PC-9 (cell line): ENCODE data around the gene ZFAND3. TPM values are rescaled to one million over a fixed set of nuclear protein-coding genes. Genes with fewer than 3 reads are reported as not detected.

Experiments used
- BruUV-seq: library from RNA; stranded (reverse); fragments of 400-500 nt; replicated peaks from 2 replicates; lab custom pipeline; 2021; lab: Mats Ljungman, UMichigan
- CTCF ChIA-PET: fragments of 300-600 bp; sonication (Branson Sonifier 250); formaldehyde crosslinking; loops from one replicate; lab custom pipeline; 2022; ENCODE audit warnings: antibody characterized with exemption; lab: Charles Lee
- POLR2A ChIA-PET: fragments of 300-600 bp; sonication (Branson Sonifier 250); formaldehyde crosslinking; loops from one replicate; lab custom pipeline; 2022; ENCODE audit warnings: antibody characterized with exemption; ENCODE audit not compliant: unreplicated experiment; lab: Charles Lee
- DNase-seq, 2 experiments: peaks; one replicate each; pipeline versions ENCODE4 v3.0.0 to v3.0.0-alpha.2; 2015 to 2022; ENCODE audit warnings: mixed read lengths in 1 of 2
- H2AFZ ChIP-seq: fragments of 200-600 bp; sonication (generic); 2 replicates; pipeline ENCODE4 v1.8.1; 2017; ENCODE audit warnings: antibody characterized with exemption
- H3F3A ChIP-seq: fragments of 200-600 bp; sonication (generic); 2 replicates; pipeline ENCODE4 v1.8.1; 2017; ENCODE audit warnings: antibody characterized with exemption, mild to moderate bottlenecking, low read depth; ENCODE audit not compliant: insufficient read depth
- H3K27ac ChIP-seq: fragments of 200-600 bp; sonication (generic); 2 replicates; pipeline ENCODE4 v1.6.1; 2016; ENCODE audit warnings: mixed run types
- H3K27me3 ChIP-seq: fragments of 200-600 bp; sonication (generic); 2 replicates; pipeline ENCODE4 v1.6.1; 2016; ENCODE audit warnings: low read depth, mixed run types; ENCODE audit not compliant: insufficient read depth
- H3K36me3 ChIP-seq: fragments of 200-600 bp; sonication (generic); 2 replicates; pipeline ENCODE4 v1.6.1; 2016; ENCODE audit warnings: low read depth, mixed run types
- H3K4me1 ChIP-seq: fragments of 200-600 bp; sonication (generic); replicated peaks from 2 replicates; pipeline ENCODE4 v1.6.1; 2016; ENCODE audit warnings: mixed run types; ENCODE audit not compliant: insufficient read depth
- H3K4me2 ChIP-seq: fragments of 200-600 bp; sonication (generic); 2 replicates; pipeline ENCODE4 v1.6.1; 2017; ENCODE audit warnings: mixed run types
- H3K4me3 ChIP-seq: fragments of 200-600 bp; sonication (generic); 2 replicates; pipeline ENCODE4 v1.6.1; 2016; ENCODE audit warnings: mixed run types
- H3K79me2 ChIP-seq: fragments of 200-600 bp; sonication (generic); 2 replicates; pipeline ENCODE4 v1.6.1; 2017; ENCODE audit warnings: low read depth, mixed run types
- H3K9me2 ChIP-seq: fragments of 200-600 bp; sonication (generic); 2 replicates; pipeline ENCODE4 v1.8.1; 2017; ENCODE audit warnings: mild to moderate bottlenecking; ENCODE audit not compliant: insufficient read depth
- H3K9me3 ChIP-seq: fragments of 200-600 bp; sonication (generic); 2 replicates; pipeline ENCODE4 v1.8.1; 2016; ENCODE audit warnings: low read depth; ENCODE audit not compliant: insufficient read depth
- H4K20me1 ChIP-seq: fragments of 200-600 bp; sonication (generic); 2 replicates; pipeline ENCODE4 v1.8.1; 2017; ENCODE audit not compliant: insufficient read depth
- EZH2 ChIP-seq: fragments of 200-600 bp; sonication (generic); IDR thresholded peaks from 2 replicates; pipeline ENCODE4 v1.8.0; 2017; ENCODE audit warnings: antibody characterized with exemption, low read depth
- intact Hi-C: fragments of 100-400 bp; cut with micrococcal nuclease; formaldehyde crosslinking; loops from one replicate; pipeline ENCODE4 v1.10.0; 2022; ENCODE audit not compliant: unreplicated experiment
- total RNA-seq: library from RNA; stranded (reverse); gene quantifications from 2 replicates; pipeline ENCODE4 v1.2.3, GENCODE V29; 2021
- TF ChIP-seq, protein P1 (sequence below): fragments of 200-600 bp; sonication (generic); conservative IDR thresholded peaks from 2 replicates; pipeline ENCODE4 v1.6.1; 2017; ENCODE audit warnings: mixed run types, antibody characterized with exemption, mild to moderate bottlenecking, moderate library complexity

ZFAND3 gene
- total RNA-seq, 1 experiment from 2014 or later, result 46.8 TPM

DNA sequence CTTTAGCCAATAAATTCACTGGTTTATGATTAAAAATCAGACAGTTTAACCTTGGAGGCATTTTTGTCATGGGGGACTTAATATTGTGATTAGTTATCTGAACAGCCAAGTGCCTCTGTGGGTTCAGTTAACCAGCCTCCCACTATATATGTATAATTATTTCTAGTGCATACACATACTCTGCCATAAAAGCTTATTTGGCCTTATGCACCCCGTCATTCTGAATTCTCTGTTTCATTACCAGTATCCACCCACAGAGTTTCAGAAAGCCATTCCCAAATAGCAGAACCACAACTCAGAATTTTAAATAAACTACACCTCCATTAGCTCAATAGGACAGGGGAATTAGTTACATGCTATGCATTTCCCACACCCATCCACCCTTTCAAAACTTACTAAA is 279.7 kb downstream of the ZFAND3 start:
- no peak overlapping the region for H3K27ac ChIP-seq
- intact Hi-C loops, result no loop called here
- no TSS peak for BruUV-seq
- H4K20me1 ChIP-seq, result peaks cover 15% of the 10 kb centered on the region; the same call in 1 of the 2 replicates
- no peak for DNase-seq
- ChIA-PET CTCF (no interaction called here), POLR2A (no interaction called here)
- no peak for TF ChIP-seq EZH2
- TF ChIP-seq, protein P1, sequence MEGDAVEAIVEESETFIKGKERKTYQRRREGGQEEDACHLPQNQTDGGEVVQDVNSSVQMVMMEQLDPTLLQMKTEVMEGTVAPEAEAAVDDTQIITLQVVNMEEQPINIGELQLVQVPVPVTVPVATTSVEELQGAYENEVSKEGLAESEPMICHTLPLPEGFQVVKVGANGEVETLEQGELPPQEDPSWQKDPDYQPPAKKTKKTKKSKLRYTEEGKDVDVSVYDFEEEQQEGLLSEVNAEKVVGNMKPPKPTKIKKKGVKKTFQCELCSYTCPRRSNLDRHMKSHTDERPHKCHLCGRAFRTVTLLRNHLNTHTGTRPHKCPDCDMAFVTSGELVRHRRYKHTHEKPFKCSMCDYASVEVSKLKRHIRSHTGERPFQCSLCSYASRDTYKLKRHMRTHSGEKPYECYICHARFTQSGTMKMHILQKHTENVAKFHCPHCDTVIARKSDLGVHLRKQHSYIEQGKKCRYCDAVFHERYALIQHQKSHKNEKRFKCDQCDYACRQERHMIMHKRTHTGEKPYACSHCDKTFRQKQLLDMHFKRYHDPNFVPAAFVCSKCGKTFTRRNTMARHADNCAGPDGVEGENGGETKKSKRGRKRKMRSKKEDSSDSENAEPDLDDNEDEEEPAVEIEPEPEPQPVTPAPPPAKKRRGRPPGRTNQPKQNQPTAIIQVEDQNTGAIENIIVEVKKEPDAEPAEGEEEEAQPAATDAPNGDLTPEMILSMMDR, result no peak
- H3F3A ChIP-seq, result no peaks in the 10 kb centered on the region
- no peak overlapping the region for H3K4me2 ChIP-seq
- no peaks in the 10 kb centered on the region for H3K9me3 ChIP-seq
- no peaks in the 10 kb centered on the region for H3K36me3 ChIP-seq
- no peak overlapping the region for H3K4me3 ChIP-seq
- H2AFZ ChIP-seq, result no peak overlapping the region
- H3K79me2 ChIP-seq, result no peaks in the 10 kb centered on the region
- H3K4me1 ChIP-seq, result 0 out of 2 replicates have a peak, but pooled peaks cover 4% of the 10 kb centered on the region
- no peaks in the 10 kb centered on the region for H3K27me3 ChIP-seq
- H3K9me2 ChIP-seq, result no peaks in the 10 kb centered on the region

DNA sequence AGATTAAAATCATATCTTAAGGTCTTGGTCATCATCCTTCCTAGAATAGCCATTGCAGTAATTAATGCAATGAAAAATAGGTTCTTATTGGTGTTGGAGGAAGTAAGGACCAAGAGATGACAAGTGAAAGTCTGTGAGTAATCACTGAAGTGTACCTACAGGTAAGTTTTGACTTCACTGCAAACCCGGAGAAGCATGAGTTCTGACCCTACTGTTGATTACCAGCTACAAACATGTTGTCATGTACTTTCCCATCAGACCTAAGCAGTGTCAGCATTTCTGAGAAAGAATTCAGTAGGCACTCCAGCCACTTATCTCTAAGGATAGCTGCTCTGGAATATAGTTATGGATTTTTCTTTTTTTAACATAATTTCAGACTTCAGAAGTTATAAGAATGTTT is 280.9 kb downstream of the ZFAND3 start:
- Histone ChIP-seq H4K20me1 (peaks cover 17% of the 10 kb centered on the region; the same call in 1 of the 2 replicates), H3K9me3 (no peaks in the 10 kb centered on the region), H3K27ac (no peak overlapping the region), H3K79me2 (no peaks in the 10 kb centered on the region), H3K4me3 (no peak overlapping the region), H3K9me2 (no peaks in the 10 kb centered on the region), H3K36me3 (no peaks in the 10 kb centered on the region), H3F3A (no peaks in the 10 kb centered on the region), H3K27me3 (no peaks in the 10 kb centered on the region), H3K4me1 (0 out of 2 replicates have a peak, but pooled peaks cover 4% of the 10 kb centered on the region), H3K4me2 (no peak overlapping the region), H2AFZ (no peak overlapping the region)
- intact Hi-C loops, result no loop called here
- BruUV-seq, result no TSS peak
- ChIA-PET CTCF (no interaction called here), POLR2A (no interaction called here)
- TF ChIP-seq, protein P1, result no peak
- TF ChIP-seq EZH2, result no peak
- DNase-seq, result no peak

DNA sequence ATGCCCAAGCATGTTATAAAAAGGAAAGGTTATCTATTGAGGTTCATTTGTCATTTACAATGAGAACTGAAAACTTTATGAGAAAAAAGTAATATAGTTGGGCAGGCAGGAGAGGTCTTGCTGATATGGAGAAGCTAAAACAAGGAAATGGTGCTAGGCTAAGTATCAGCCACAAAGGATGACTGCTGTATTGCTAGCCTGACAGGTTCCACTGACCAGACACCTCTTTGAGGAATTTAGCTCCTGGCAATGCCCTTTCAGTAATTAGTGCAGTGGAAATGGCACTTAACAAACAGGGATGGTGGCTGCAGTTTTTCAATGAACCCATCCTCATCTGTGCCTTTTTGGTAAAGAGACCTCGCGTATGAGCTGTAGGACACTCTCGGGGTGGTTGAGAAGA is 284.4 kb downstream of the ZFAND3 start:
- no peak overlapping the region for H3K4me3 ChIP-seq
- no peaks in the 10 kb centered on the region for H3K9me2 ChIP-seq
- no TSS peak for BruUV-seq
- H2AFZ ChIP-seq, result no peak overlapping the region
- ChIA-PET POLR2A (no interaction called here), CTCF (no interaction called here)
- H3F3A ChIP-seq, result no peaks in the 10 kb centered on the region
- TF ChIP-seq EZH2, result no peak
- TF ChIP-seq, protein P1, result no peak
- H3K4me1 ChIP-seq, result 0 out of 2 replicates have a peak, but pooled peaks cover 4% of the 10 kb centered on the region
- intact Hi-C loops, result no loop called here
- no peak overlapping the region for H3K4me2 ChIP-seq
- DNase-seq, result no peak
- 0 out of 2 replicates have a peak, but pooled peaks cover 7% of the 10 kb centered on the region for H3K36me3 ChIP-seq
- H4K20me1 ChIP-seq, result peaks cover 12% of the 10 kb centered on the region; the same call in 1 of the 2 replicates
- H3K79me2 ChIP-seq, result no peaks in the 10 kb centered on the region
- H3K9me3 ChIP-seq, result no peaks in the 10 kb centered on the region
- H3K27me3 ChIP-seq, result no peaks in the 10 kb centered on the region
- H3K27ac ChIP-seq, result no peak overlapping the region
